ENCODE data around the gene CCDC196. TPM values are rescaled to one million over a fixed set of nuclear protein-coding genes. Genes with fewer than 3 reads are reported as not detected.

The CCDC196 gene
- total RNA-seq, 4 donors from 2014 or later = not detected

- whole genome bisulfite sequencing, 2 donors = 1% methylated on average over 18 to 19 of the region's 19 CpGs
- H3K27me3 ChIP-seq = no peaks in the 10 kb centered on the region
- peak overlapping the region; percentile 79 to 93 (median 86) for H3K27ac ChIP-seq
- no peak for DNase-seq (ENCODE audit: low spot score in 2 of 2)
- no peak for TF ChIP-seq POLR2A (IDR thresholded peaks at IDR 0.05)
- no peak for TF ChIP-seq EP300 (IDR thresholded peaks at IDR 0.05)
- no peak for TF ChIP-seq CTCF (IDR thresholded peaks at IDR 0.05)
- H3K9me3 ChIP-seq = no peaks in the 10 kb centered on the region
- H3K36me3 ChIP-seq = no peaks in the 10 kb centered on the region
- peaks cover 0 to 21% (median 3%) of the 10 kb centered on the region in 4 donors for H3K4me1 ChIP-seq
- H3K4me3 ChIP-seq = peak overlapping the region; percentile 60 to 93 (median 82)
These were observed 22.3 kb downstream of the CCDC196 start for GRCh38 chr14:66508547-66508845.

GRCh38 chr14:66508846-66509621, 22.9 kb downstream of the CCDC196 start:
- Histone ChIP-seq H3K27ac (peak overlapping the region; percentile 79 to 93 (median 86)), H3K4me1 (peaks cover 0 to 21% (median 3%) of the 10 kb centered on the region in 4 donors), H3K4me3 (peak overlapping the region; percentile 60 to 93 (median 82)), H3K36me3 (no peaks in the 10 kb centered on the region), H3K9me3 (no peaks in the 10 kb centered on the region), H3K27me3 (no peaks in the 10 kb centered on the region)
- WGBS, 2 donors = 0% methylated on average over 40 to 48 of the region's 57 CpGs
- TF ChIP-seq EP300 (IDR thresholded peaks at IDR 0.05) (no peak), CTCF (IDR thresholded peaks at IDR 0.05) (no peak), POLR2A (IDR thresholded peaks at IDR 0.05) (no peak)
- DNase-seq (ENCODE audit: low spot score in 2 of 2) = peak; percentile 27 to 30

GRCh38 chr14:66509874-66510273, 23.7 kb downstream of the CCDC196 start:
- no peak for DNase-seq (ENCODE audit: low spot score in 2 of 2)
- no peak for TF ChIP-seq POLR2A (IDR thresholded peaks at IDR 0.05)
- no peak for TF ChIP-seq EP300 (IDR thresholded peaks at IDR 0.05)
- TF ChIP-seq CTCF (IDR thresholded peaks at IDR 0.05) = no peak
- Histone ChIP-seq H3K4me3 (peak overlapping the region in 3 of 4 donors; percentile 60 to 93 (median 82)), H3K4me1 (peaks cover 0 to 21% (median 3%) of the 10 kb centered on the region in 4 donors), H3K27me3 (no peaks in the 10 kb centered on the region), H3K36me3 (no peaks in the 10 kb centered on the region), H3K27ac (peak overlapping the region in 2 of 4 donors; percentile 88 to 93), H3K9me3 (no peaks in the 10 kb centered on the region)
- 43 to 58% methylated on average over 4 of the region's 4 CpGs for WGBS, 2 donors

GRCh38 chr14:66511849-66512248, 25.7 kb downstream of the CCDC196 start:
- DNase-seq (ENCODE audit: low spot score in 2 of 2) = no peak
- no peaks in the 10 kb centered on the region for H3K36me3 ChIP-seq
- H3K4me1 ChIP-seq = peaks cover 0 to 17% (median 3%) of the 10 kb centered on the region in 4 donors
- H3K4me3 ChIP-seq = no peak overlapping the region
- no peak for TF ChIP-seq EP300 (IDR thresholded peaks at IDR 0.05)
- no peak for TF ChIP-seq POLR2A (IDR thresholded peaks at IDR 0.05)
- no peak for TF ChIP-seq CTCF (IDR thresholded peaks at IDR 0.05)
- no peak overlapping the region for H3K27ac ChIP-seq
- 78 to 79% methylated on average over 1 of the region's 1 CpG for WGBS, 2 donors
- no peaks in the 10 kb centered on the region for H3K9me3 ChIP-seq
- no peaks in the 10 kb centered on the region for H3K27me3 ChIP-seq

GRCh38 chr14:66514213-66514612, 28.0 kb downstream of the CCDC196 start:
- WGBS, 2 donors = 86 to 89% methylated on average over 2 of the region's 2 CpGs
- no peak for DNase-seq (ENCODE audit: low spot score in 2 of 2)
- no peak overlapping the region for H3K27ac ChIP-seq

More at GRCh38 chr14:66514213-66514612, 28.0 kb downstream of the CCDC196 start:
- H3K9me3 ChIP-seq = no peaks in the 10 kb centered on the region
- H3K4me1 ChIP-seq = peaks cover 0 to 13% (median 3%) of the 10 kb centered on the region in 4 donors
- H3K4me3 ChIP-seq = no peak overlapping the region
- no peaks in the 10 kb centered on the region for H3K36me3 ChIP-seq
- H3K27me3 ChIP-seq = no peaks in the 10 kb centered on the region
- no peak for TF ChIP-seq POLR2A (IDR thresholded peaks at IDR 0.05)
- no peak for TF ChIP-seq EP300 (IDR thresholded peaks at IDR 0.05)
- no peak for TF ChIP-seq CTCF (IDR thresholded peaks at IDR 0.05)

Data from tibial nerve (tissue), 4 donors.